Chondrocyte (in vitro differentiated cells): Measurements from ENCODE around the gene C10orf88. TPM values are rescaled to one million over a fixed set of nuclear protein-coding genes. Genes with fewer than 3 reads are reported as not detected.

Experiments
- DNase-seq: peaks from one replicate; pipeline ENCODE4 v3.0.0; 2021; ENCODE audit warnings: mixed read lengths, low spot score
- H3K27ac Mint-ChIP-seq: one replicate; pipeline ENCODE4 v1.8.0; 2021; ENCODE audit warnings: mild to moderate bottlenecking, moderate library complexity, mixed read lengths; ENCODE audit not compliant: unreplicated experiment
- H3K27me3 Mint-ChIP-seq: 2 replicates; pipeline ENCODE4 v1.8.0; 2021; ENCODE audit warnings: low read depth, mixed read lengths
- H3K36me3 Mint-ChIP-seq: 2 replicates; pipeline ENCODE4 v1.8.0; 2021; ENCODE audit warnings: low read depth, mixed read lengths
- H3K4me1 Mint-ChIP-seq: 2 replicates; pipeline ENCODE4 v1.8.0; 2021; ENCODE audit warnings: low read depth, mild to moderate bottlenecking, mixed read lengths
- H3K4me3 Mint-ChIP-seq: one replicate; pipeline ENCODE4 v1.8.0; 2021; ENCODE audit warnings: mild to moderate bottlenecking, moderate library complexity, mixed read lengths; ENCODE audit not compliant: unreplicated experiment
- H3K9me3 Mint-ChIP-seq: 2 replicates; pipeline ENCODE4 v1.8.0; 2021; ENCODE audit warnings: low read depth, mixed read lengths
- CTCF ChIP-seq: fragments of 200-600 bp; sonication (generic); IDR thresholded peaks from 2 replicates; pipeline ENCODE4 v1.5.0; 2021; ENCODE audit warnings: antibody characterized with exemption, mild to moderate bottlenecking, moderate library complexity
- total RNA-seq: library from RNA; stranded (reverse); gene quantifications from 3 replicates; pipeline ENCODE4 v1.2.1, GENCODE V29; 2021

C10orf88 gene
- total RNA-seq, 1 donor from 2014 or later = 12.5 TPM

GRCh38 chr10:122966879-122967278 is 12.9 kb upstream of the C10orf88 start:
- DNase-seq = no peak
- Mint-ChIP-seq H3K36me3 (peaks cover 2% of the 10 kb centered on the region), H3K9me3 (peaks cover 45% of the 10 kb centered on the region), H3K27ac (no peak overlapping the region), H3K27me3 (no peaks in the 10 kb centered on the region), H3K4me1 (no peaks in the 10 kb centered on the region), H3K4me3 (no peak overlapping the region)
- TF ChIP-seq CTCF = no peak

DNA sequence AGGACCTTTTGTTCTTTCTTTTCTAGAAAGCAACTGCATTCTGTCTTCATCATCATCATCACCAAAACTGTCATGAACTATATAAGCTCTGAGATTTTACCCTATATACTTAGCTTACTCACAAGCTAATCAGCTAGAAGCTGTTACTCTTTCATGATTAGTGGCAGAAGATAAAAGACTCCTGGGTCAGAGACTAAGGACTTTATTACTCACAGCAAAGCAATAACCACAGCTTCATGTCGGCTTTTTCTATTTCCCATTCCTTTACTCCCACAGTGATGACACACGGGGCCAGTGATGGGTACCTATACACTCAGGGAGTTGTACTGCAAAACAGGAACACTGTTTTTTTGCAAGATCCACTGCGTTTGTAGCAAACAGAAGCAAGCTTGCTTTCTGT is 8.4 kb upstream of the C10orf88 start:
- no peaks in the 10 kb centered on the region for H3K4me1 Mint-ChIP-seq
- H3K36me3 Mint-ChIP-seq = peaks cover 2% of the 10 kb centered on the region
- H3K9me3 Mint-ChIP-seq = peaks cover 26% of the 10 kb centered on the region
- no peak overlapping the region for H3K4me3 Mint-ChIP-seq
- H3K27me3 Mint-ChIP-seq = no peaks in the 10 kb centered on the region
- TF ChIP-seq CTCF = no peak
- no peak for DNase-seq
- H3K27ac Mint-ChIP-seq = no peak overlapping the region

GRCh38 chr10:122957474-122957873 is 3.4 kb upstream of the C10orf88 start:
- Mint-ChIP-seq H3K4me1 (peaks cover 24% of the 10 kb centered on the region), H3K27ac (no peak overlapping the region), H3K36me3 (no peaks in the 10 kb centered on the region), H3K27me3 (no peaks in the 10 kb centered on the region), H3K9me3 (no peaks in the 10 kb centered on the region), H3K4me3 (no peak overlapping the region)
- TF ChIP-seq CTCF = no peak
- no peak for DNase-seq

GRCh38 chr10:122955892-122956291 is 1.9 kb upstream of the C10orf88 start:
- H3K27ac Mint-ChIP-seq = no peak overlapping the region
- no peaks in the 10 kb centered on the region for H3K27me3 Mint-ChIP-seq
- no peaks in the 10 kb centered on the region for H3K9me3 Mint-ChIP-seq
- no peak for TF ChIP-seq CTCF
- no peak overlapping the region for H3K4me3 Mint-ChIP-seq
- no peaks in the 10 kb centered on the region for H3K36me3 Mint-ChIP-seq
- no peak for DNase-seq
- H3K4me1 Mint-ChIP-seq = peaks cover 32% of the 10 kb centered on the region

- peaks cover 37% of the 10 kb centered on the region for H3K4me1 Mint-ChIP-seq
- H3K4me3 Mint-ChIP-seq = peak overlapping the region; percentile 87
- no peak overlapping the region for H3K27ac Mint-ChIP-seq
- TF ChIP-seq CTCF = no peak
- H3K27me3 Mint-ChIP-seq = no peaks in the 10 kb centered on the region
- H3K36me3 Mint-ChIP-seq = no peaks in the 10 kb centered on the region
- no peak for DNase-seq
- no peaks in the 10 kb centered on the region for H3K9me3 Mint-ChIP-seq
Observed at GRCh38 chr10:122954731-122955050, 664 bp upstream of the C10orf88 start.
